Spinal cord (tissue), 10 donors: Measurements from ENCODE around the gene CRYL1. TPM values are rescaled to one million over a fixed set of nuclear protein-coding genes. Genes with fewer than 3 reads are reported as not detected.

Experiments used
- DNase-seq, 6 donors: peaks; one replicate each; pipeline versions ENCODE4 v3.0.0 to v3.0.0-alpha.2; 2013 to 2015; ENCODE audit warnings: low spot score in 6 of 6, low read depth in 4 of 6
- H3K27ac ChIP-seq: one replicate; pipeline ENCODE4 v1.5.1; 2013; ENCODE audit warnings: low read depth, low read length, control low read depth
- H3K27me3 ChIP-seq: one replicate; pipeline ENCODE4 v1.6.1; 2013; ENCODE audit warnings: low read length; ENCODE audit not compliant: control insufficient read depth, insufficient read depth
- H3K36me3 ChIP-seq: one replicate; pipeline ENCODE4 v1.6.1; 2013; ENCODE audit warnings: low read length; ENCODE audit not compliant: control insufficient read depth, insufficient read depth
- H3K4me1 ChIP-seq: one replicate; pipeline ENCODE4 v1.6.1; 2013; ENCODE audit warnings: low read length; ENCODE audit not compliant: control insufficient read depth, insufficient read depth
- H3K4me3 ChIP-seq: one replicate; pipeline ENCODE4 v1.5.1; 2013; ENCODE audit warnings: low read depth, low read length, control low read depth
- H3K9me3 ChIP-seq: one replicate; pipeline ENCODE4 v1.6.1; 2013; ENCODE audit warnings: low read length; ENCODE audit not compliant: control insufficient read depth, insufficient read depth
- WGBS: methylation state at CpG from one replicate; pipeline ENCODE4 v1.1.5; 2013; ENCODE audit warnings: missing lambda C conversion rate; ENCODE audit not compliant: insufficient coverage; 5-methylcytosine and 5-hydroxymethylcytosine counted together
- polyA plus RNA-seq, 2 donors: library from polyadenylated mRNA; unstranded; fragments of 120-200 nt; gene quantifications; one replicate each; pipeline ENCODE4 v1.2.1, GENCODE V29; 2013; ENCODE audit not compliant: insufficient read length in 2 of 2
- total RNA-seq, 2 donors: library from RNA; depleted of rRNA in 1 of 2; stranded (reverse); fragments of 120-200 nt in 1 of 2; fragments of >200 nt in 1 of 2; gene quantifications; one replicate each; pipeline versions ENCODE4 v1.2.3 to v1.2.4, GENCODE V29; 2013 to 2014
- donor health status: healthy.

Gene CRYL1
- total and polyA plus RNA-seq, 4 donors, result 43.9 to 60.0 (median 52.6) TPM

- H3K9me3 ChIP-seq, result no peaks in the 10 kb centered on the region
- H3K27me3 ChIP-seq, result no peaks in the 10 kb centered on the region
- peaks cover 7% of the 10 kb centered on the region for H3K4me1 ChIP-seq
- H3K4me3 ChIP-seq, result no peak overlapping the region
- WGBS, result 47% methylated on average over 5 of the region's 6 CpGs
- no peaks in the 10 kb centered on the region for H3K36me3 ChIP-seq
- DNase-seq, result no peak
- H3K27ac ChIP-seq, result no peak overlapping the region
Measured at GRCh38 chr13:20462533-20462915, 63.1 kb downstream of the CRYL1 start.

GRCh38 chr13:20461860-20462532, 63.7 kb downstream of the CRYL1 start:
- Histone ChIP-seq H3K36me3 (no peaks in the 10 kb centered on the region), H3K9me3 (no peaks in the 10 kb centered on the region), H3K4me1 (peaks cover 7% of the 10 kb centered on the region), H3K27me3 (no peaks in the 10 kb centered on the region), H3K4me3 (no peak overlapping the region), H3K27ac (no peak overlapping the region)
- peak in 2 of 6 donors; percentile 12 to 64 for DNase-seq
- WGBS, result 57% methylated on average over 3 of the region's 8 CpGs

- H3K4me1 ChIP-seq, result peaks cover 7% of the 10 kb centered on the region
- no peak for DNase-seq
- H3K27me3 ChIP-seq, result no peaks in the 10 kb centered on the region
- H3K27ac ChIP-seq, result no peak overlapping the region
- H3K9me3 ChIP-seq, result no peaks in the 10 kb centered on the region
- WGBS, result no CpG with 5 or more reads among the region's 2 CpGs
- no peaks in the 10 kb centered on the region for H3K36me3 ChIP-seq
- no peak overlapping the region for H3K4me3 ChIP-seq
Measured at GRCh38 chr13:20461481-20461859, 64.2 kb downstream of the CRYL1 start.

GRCh38 chr13:20460761-20461160, 64.9 kb downstream of the CRYL1 start:
- no CpG with 5 or more reads among the region's 11 CpGs for WGBS
- no peaks in the 10 kb centered on the region for H3K9me3 ChIP-seq

GRCh38 chr13:20457670-20458069, 68.0 kb downstream of the CRYL1 start:
- DNase-seq, result no peak
- Histone ChIP-seq H3K4me3 (no peak overlapping the region), H3K27me3 (no peaks in the 10 kb centered on the region), H3K36me3 (no peaks in the 10 kb centered on the region), H3K9me3 (no peaks in the 10 kb centered on the region), H3K27ac (no peak overlapping the region), H3K4me1 (no peaks in the 10 kb centered on the region)
- 100% methylated on average over 2 of the region's 6 CpGs for WGBS

More at GRCh38 chr13:20460761-20461160, 64.9 kb downstream of the CRYL1 start:
- Histone ChIP-seq H3K36me3 (no peaks in the 10 kb centered on the region), H3K27ac (no peak overlapping the region), H3K4me1 (peaks cover 5% of the 10 kb centered on the region), H3K27me3 (no peaks in the 10 kb centered on the region), H3K4me3 (no peak overlapping the region)
- no peak for DNase-seq

GRCh38 chr13:20456737-20457136, 68.9 kb downstream of the CRYL1 start:
- Histone ChIP-seq H3K36me3 (no peaks in the 10 kb centered on the region), H3K27ac (no peak overlapping the region), H3K4me1 (no peaks in the 10 kb centered on the region), H3K4me3 (no peak overlapping the region), H3K9me3 (no peaks in the 10 kb centered on the region), H3K27me3 (no peaks in the 10 kb centered on the region)
- no peak for DNase-seq
- 100% methylated on average over 1 of the region's 2 CpGs for WGBS

- no peak for DNase-seq
- Histone ChIP-seq H3K27me3 (no peaks in the 10 kb centered on the region), H3K4me3 (no peak overlapping the region), H3K4me1 (no peaks in the 10 kb centered on the region), H3K27ac (no peak overlapping the region), H3K36me3 (no peaks in the 10 kb centered on the region), H3K9me3 (peaks cover 13% of the 10 kb centered on the region)
Measured at GRCh38 chr13:20451397-20451796, 74.3 kb downstream of the CRYL1 start.

GRCh38 chr13:20448470-20448869, 77.2 kb downstream of the CRYL1 start:
- no peak overlapping the region for H3K27ac ChIP-seq
- no peaks in the 10 kb centered on the region for H3K4me1 ChIP-seq
- no CpG with 5 or more reads among the region's 1 CpG for WGBS
- no peaks in the 10 kb centered on the region for H3K27me3 ChIP-seq
- no peaks in the 10 kb centered on the region for H3K36me3 ChIP-seq
- DNase-seq, result no peak
- peaks cover 13% of the 10 kb centered on the region for H3K9me3 ChIP-seq
- no peak overlapping the region for H3K4me3 ChIP-seq

GRCh38 chr13:20446900-20447299, 78.8 kb downstream of the CRYL1 start:
- Histone ChIP-seq H3K9me3 (peaks cover 13% of the 10 kb centered on the region), H3K27me3 (no peaks in the 10 kb centered on the region), H3K36me3 (no peaks in the 10 kb centered on the region), H3K4me1 (peaks cover 3% of the 10 kb centered on the region), H3K4me3 (no peak overlapping the region), H3K27ac (no peak overlapping the region)
- DNase-seq, result no peak

- Histone ChIP-seq H3K36me3 (no peaks in the 10 kb centered on the region), H3K9me3 (peaks cover 12% of the 10 kb centered on the region), H3K4me1 (peaks cover 3% of the 10 kb centered on the region), H3K4me3 (no peak overlapping the region), H3K27me3 (no peaks in the 10 kb centered on the region), H3K27ac (no peak overlapping the region)
- 100% methylated on average over 1 of the region's 1 CpG for WGBS
- no peak for DNase-seq
Measured at GRCh38 chr13:20446405-20446804, 79.3 kb downstream of the CRYL1 start.
